OCI-LY3 (cell line): ENCODE results near the gene XRCC4.

Source experiments
- H2AFZ ChIP-seq: fragments of 200-600, 300-600 bp; shearing (Covaris generic); 2 replicates; pipeline ENCODE4 v1.6.0; 2014; ENCODE audit warnings: antibody characterized with exemption, low read depth, low read length
- H3K27ac ChIP-seq: fragments of 200-600, 300-600 bp; sonication (generic); 2 replicates; pipeline ENCODE4 v1.5.1; 2014; ENCODE audit warnings: mild to moderate bottlenecking, low read length, moderate library complexity, mixed read lengths
- H3K27me3 ChIP-seq: fragments of 200-600, 300-600 bp; sonication (generic); 2 replicates; pipeline ENCODE4 v1.6.1; 2014; ENCODE audit warnings: low read depth, low read length, mixed read lengths
- H3K36me3 ChIP-seq: fragments of 200-600, 300-600 bp; sonication (generic); replicated peaks from 2 replicates; pipeline ENCODE3; 2014; ENCODE audit warnings: low read depth, low read length, mixed read lengths
- H3K4me1 ChIP-seq: fragments of 300-600, 200-600 bp; sonication (generic); 2 replicates; pipeline ENCODE4 v1.6.1; 2014; ENCODE audit warnings: low read length, mixed read lengths
- H3K4me2 ChIP-seq: fragments of 200-600, 300-600 bp; sonication (generic); 2 replicates; pipeline ENCODE4 v1.6.1; 2014; ENCODE audit warnings: low read length, mixed read lengths
- H3K4me3 ChIP-seq: fragments of 300-600, 200-600 bp; sonication (generic); 2 replicates; pipeline ENCODE4 v1.5.1; 2014; ENCODE audit warnings: antibody characterized with exemption, mild to moderate bottlenecking, low read length, moderate library complexity
- H3K79me2 ChIP-seq: fragments of 300-600, 200-600 bp; shearing (Covaris generic); 2 replicates; pipeline ENCODE4 v1.6.1; 2014; ENCODE audit warnings: mild to moderate bottlenecking, low read length, mixed read lengths
- H3K9ac ChIP-seq: fragments of 300-600, 200-600 bp; shearing (Covaris generic); 2 replicates; pipeline ENCODE4 v1.6.0; 2014; ENCODE audit warnings: mild to moderate bottlenecking, low read length, moderate library complexity
- H3K9me3 ChIP-seq: fragments of 200-600, 300-600 bp; shearing (Covaris generic); 2 replicates; pipeline ENCODE4 v1.6.1; 2014; ENCODE audit warnings: low read length, mixed read lengths; ENCODE audit not compliant: insufficient read depth
- H4K20me1 ChIP-seq: fragments of 200-600, 300-600 bp; sonication (generic); 2 replicates; pipeline ENCODE4 v1.6.1; 2016; ENCODE audit warnings: low read length, mixed read lengths; ENCODE audit not compliant: insufficient read depth
- CTCF ChIP-seq: fragments of 200-600, 300-600 bp; sonication (generic); IDR thresholded peaks from 2 replicates; pipeline ENCODE4 v1.5.1; 2014; ENCODE audit warnings: antibody characterized with exemption, low read length, low read depth
- EZH2phosphoT487 ChIP-seq: fragments of 200-600 bp; shearing (Covaris generic); IDR thresholded peaks from 2 replicates; pipeline ENCODE4 v1.6.1; 2018; ENCODE audit warnings: antibody characterized with exemption, mixed run types, low read depth

Gene XRCC4

DNA sequence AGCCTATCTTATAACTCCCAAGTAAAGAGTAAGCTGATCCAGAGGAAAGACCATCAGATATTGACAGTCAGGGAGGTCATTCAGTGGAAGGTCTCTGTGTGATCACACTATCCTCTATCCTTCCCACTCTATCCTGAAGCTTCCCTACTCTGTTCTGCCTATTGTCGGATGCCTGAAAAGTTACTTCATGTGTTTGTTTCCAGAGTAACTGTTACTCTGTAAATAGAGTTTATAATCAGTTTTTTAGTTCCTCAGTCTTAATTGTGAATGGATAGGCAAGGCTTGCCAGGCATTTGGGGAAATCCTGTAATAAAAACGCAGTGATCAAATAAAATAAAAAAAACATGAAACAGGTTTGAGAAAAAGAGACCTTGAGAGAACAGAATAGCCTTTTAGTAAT lies 79.8 kb downstream of the XRCC4 start:
- Histone ChIP-seq H3K9ac (no peak overlapping the region), H2AFZ (no peak overlapping the region), H3K4me1 (no peaks in the 10 kb centered on the region), H3K27me3 (no peaks in the 10 kb centered on the region), H3K79me2 (no peaks in the 10 kb centered on the region), H4K20me1 (no peaks in the 10 kb centered on the region), H3K4me2 (no peak overlapping the region), H3K4me3 (no peak overlapping the region), H3K27ac (no peak overlapping the region), H3K36me3 (no peaks in the 10 kb centered on the region), H3K9me3 (no peaks in the 10 kb centered on the region)
- no peak for TF ChIP-seq CTCF
- TF ChIP-seq EZH2phosphoT487 = no peak

GRCh38 chr5:83162601-83163000 lies 85.3 kb downstream of the XRCC4 start:
- H3K27me3 ChIP-seq = no peaks in the 10 kb centered on the region
- no peaks in the 10 kb centered on the region for H4K20me1 ChIP-seq
- no peak for TF ChIP-seq CTCF
- no peak for TF ChIP-seq EZH2phosphoT487
- no peaks in the 10 kb centered on the region for H3K4me1 ChIP-seq
- H3K9me3 ChIP-seq = no peaks in the 10 kb centered on the region
- no peak overlapping the region for H2AFZ ChIP-seq
- no peaks in the 10 kb centered on the region for H3K36me3 ChIP-seq
- no peaks in the 10 kb centered on the region for H3K79me2 ChIP-seq
- H3K4me2 ChIP-seq = no peak overlapping the region
- H3K4me3 ChIP-seq = no peak overlapping the region
- H3K27ac ChIP-seq = no peak overlapping the region
- H3K9ac ChIP-seq = no peak overlapping the region

- Histone ChIP-seq H3K27ac (no peak overlapping the region), H3K79me2 (no peaks in the 10 kb centered on the region), H3K9me3 (no peaks in the 10 kb centered on the region), H2AFZ (no peak overlapping the region), H4K20me1 (no peaks in the 10 kb centered on the region), H3K36me3 (no peaks in the 10 kb centered on the region), H3K9ac (no peak overlapping the region), H3K27me3 (no peaks in the 10 kb centered on the region), H3K4me1 (no peaks in the 10 kb centered on the region), H3K4me2 (no peak overlapping the region), H3K4me3 (no peak overlapping the region)
- no peak for TF ChIP-seq EZH2phosphoT487
- TF ChIP-seq CTCF = no peak
These were observed 90.2 kb downstream of the XRCC4 start for GRCh38 chr5:83167538-83167937.

GRCh38 chr5:83169571-83170337 lies 92.4 kb downstream of the XRCC4 start:
- Histone ChIP-seq H3K27me3 (no peaks in the 10 kb centered on the region), H3K27ac (no peak overlapping the region), H2AFZ (no peak overlapping the region), H3K36me3 (no peaks in the 10 kb centered on the region), H3K79me2 (no peaks in the 10 kb centered on the region), H3K4me1 (no peaks in the 10 kb centered on the region), H3K4me2 (no peak overlapping the region), H3K4me3 (no peak overlapping the region), H4K20me1 (no peaks in the 10 kb centered on the region), H3K9ac (no peak overlapping the region), H3K9me3 (no peaks in the 10 kb centered on the region)
- no peak for TF ChIP-seq EZH2phosphoT487
- TF ChIP-seq CTCF = no peak
